ENCODE data around the gene RAB6B. TPM values are rescaled to one million over a fixed set of nuclear protein-coding genes. Genes with fewer than 3 reads are reported as not detected.

Gene RAB6B
- total RNA-seq, 4 donors from 2014 or later = 0.30 to 1.1 (median 0.65) TPM

GRCh38 chr3:133835961-133836360, 59.7 kb downstream of the RAB6B start:
- intact Hi-C loops (cut with DNase I; ENCODE audit: low total_unique reads) = no loop called here
- peak in 1 of 2 donors; percentile 59 for DNase-seq (ENCODE audit: low spot score in 2 of 2)
- no peak for TF ChIP-seq CTCF (IDR thresholded peaks at IDR 0.05)
- TF ChIP-seq POLR2A (IDR thresholded peaks at IDR 0.05) = no peak
- 88 to 97% methylated on average over 3 to 4 of the region's 4 CpGs for WGBS, 2 donors
- no peak overlapping the region for H3K4me3 ChIP-seq (ENCODE audit: low read depth, poor library complexity, severe bottlenecking)

- DNase-seq (ENCODE audit: low spot score in 2 of 2) = no peak
- 91 to 96% methylated on average over 3 of the region's 3 CpGs for WGBS, 2 donors
- H3K4me3 ChIP-seq (ENCODE audit: low read depth, poor library complexity, severe bottlenecking) = no peak overlapping the region
- intact Hi-C loops (cut with DNase I; ENCODE audit: low total_unique reads) = no loop called here
- TF ChIP-seq CTCF (IDR thresholded peaks at IDR 0.05) = no peak
- TF ChIP-seq POLR2A (IDR thresholded peaks at IDR 0.05) = no peak
Measured at GRCh38 chr3:133835418-133835743, 60.3 kb downstream of the RAB6B start.

- TF ChIP-seq POLR2A (IDR thresholded peaks at IDR 0.05) (no peak), CTCF (IDR thresholded peaks at IDR 0.05) (no peak)
- intact Hi-C loops (cut with DNase I; ENCODE audit: low total_unique reads) = no loop called here
- DNase-seq (ENCODE audit: low spot score in 2 of 2) = peak in 1 of 2 donors; percentile 61
- no peak overlapping the region for H3K4me3 ChIP-seq (ENCODE audit: low read depth, poor library complexity, severe bottlenecking)
- WGBS, 2 donors = 94 to 95% methylated on average over 14 of the region's 14 CpGs
Measured at GRCh38 chr3:133834621-133835417, 60.9 kb downstream of the RAB6B start.

GRCh38 chr3:133833880-133834620, 61.6 kb downstream of the RAB6B start:
- 91 to 95% methylated on average over 13 of the region's 13 CpGs for WGBS, 2 donors
- peak in 1 of 2 donors; percentile 49 for DNase-seq (ENCODE audit: low spot score in 2 of 2)

GRCh38 chr3:133833267-133833666, 62.4 kb downstream of the RAB6B start:
- intact Hi-C loops (cut with DNase I; ENCODE audit: low total_unique reads) = no loop called here
- no peak overlapping the region for H3K4me3 ChIP-seq (ENCODE audit: low read depth, poor library complexity, severe bottlenecking)
- TF ChIP-seq POLR2A (IDR thresholded peaks at IDR 0.05) = no peak
- TF ChIP-seq CTCF (IDR thresholded peaks at IDR 0.05) = no peak
- 88 to 93% methylated on average over 5 of the region's 5 CpGs for WGBS, 2 donors
- peak in 1 of 2 donors; percentile 75 for DNase-seq (ENCODE audit: low spot score in 2 of 2)

More at GRCh38 chr3:133833880-133834620, 61.6 kb downstream of the RAB6B start:
- intact Hi-C loops (cut with DNase I; ENCODE audit: low total_unique reads) = no loop called here
- TF ChIP-seq CTCF (IDR thresholded peaks at IDR 0.05) (no peak), POLR2A (IDR thresholded peaks at IDR 0.05) (no peak)
- no peak overlapping the region for H3K4me3 ChIP-seq (ENCODE audit: low read depth, poor library complexity, severe bottlenecking)
